ENCODE results near the gene MXD4. TPM values are rescaled to one million over a fixed set of nuclear protein-coding genes. Genes with fewer than 3 reads are reported as not detected.
A peak's percentile ranks its signal among the peaks of the same experiment; 100 is the strongest.

MXD4 gene
- total RNA-seq, 1 experiment from 2014 or later: 22.3 TPM

DNA sequence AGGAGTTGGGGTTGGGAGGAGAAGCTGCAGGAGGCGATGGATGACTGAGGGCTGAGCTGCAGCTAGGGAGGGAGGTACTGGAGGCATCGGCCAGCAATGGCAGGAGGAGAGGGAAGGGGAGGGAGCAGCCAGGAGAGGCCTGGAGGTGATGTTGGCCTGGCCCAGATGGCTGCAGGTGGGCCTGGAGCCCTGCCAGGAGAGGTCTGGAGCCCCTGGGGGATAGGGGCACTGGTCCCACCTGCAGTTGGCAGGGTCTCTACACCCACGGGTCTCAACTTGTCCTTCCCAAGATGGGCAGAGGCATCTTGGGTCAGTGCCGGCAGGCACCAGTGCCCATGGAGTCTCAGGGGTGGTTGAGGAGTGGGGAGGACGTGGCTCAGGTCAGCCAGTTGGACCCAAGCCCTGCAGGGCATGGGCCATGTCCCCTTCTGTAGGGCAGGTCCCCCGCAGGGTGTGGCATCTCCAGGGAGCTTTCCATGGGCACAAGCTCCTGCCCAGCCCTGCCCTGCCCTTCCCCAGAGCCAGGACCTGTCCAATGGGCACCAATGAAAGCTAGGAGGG, 2.7 kb upstream of the MXD4 start:
- Mint-ChIP-seq H3K4me1 (ENCODE audit: low read depth, unreplicated experiment) (no peaks in the 10 kb centered on the region), H3K27ac (ENCODE audit: unreplicated experiment) (no peak overlapping the region), H3K4me3 (ENCODE audit: unreplicated experiment) (no peak overlapping the region), H3K27me3 (ENCODE audit: insufficient read depth, unreplicated experiment) (no peaks in the 10 kb centered on the region), H3K9me3 (ENCODE audit: unreplicated experiment) (no peaks in the 10 kb centered on the region), H3K36me3 (ENCODE audit: insufficient read depth, unreplicated experiment) (no peaks in the 10 kb centered on the region)
- CTCF ChIA-PET: no interaction called here
- intact Hi-C loops (cut with micrococcal nuclease; ENCODE audit: unreplicated experiment): loop anchor here (5.0 kb wide), 1 partner anchor 552 kb away; the partner anchor contains the start of gene SLBP
- POLR2A ChIA-PET: no interaction called here
- BruUV-seq (replicated peaks): no TSS peak
- DNase-seq: no peak
- 0 out of 2 replicates have a peak, but pooled peaks cover 5% of the 10 kb centered on the region for H3K4me1 ChIP-seq
- no peak for TF ChIP-seq CTCF (IDR thresholded peaks at IDR 0.05; ENCODE audit: insufficient read depth in 1 of 2, low read depth in 1 of 2, low read length in 1 of 2, severe bottlenecking in 1 of 2, unreplicated experiment in 1 of 2)
- H3K9me3 ChIP-seq: no peaks in the 10 kb centered on the region
- no peak overlapping the region for H3K4me3 ChIP-seq (ENCODE audit: low read depth, low read length)
- no peaks in the 10 kb centered on the region for H3K36me3 ChIP-seq (ENCODE audit: control insufficient read depth, insufficient read depth, low read length)
- H3K27me3 ChIP-seq (replicated peaks; ENCODE audit: control insufficient read depth, insufficient read depth, low read length): no peaks in the 10 kb centered on the region; the same call in 1 of the 2 replicates

- CTCF ChIA-PET: no interaction called here
- Mint-ChIP-seq H3K27me3 (ENCODE audit: insufficient read depth, unreplicated experiment) (no peaks in the 10 kb centered on the region), H3K27ac (ENCODE audit: unreplicated experiment) (no peak overlapping the region), H3K36me3 (ENCODE audit: insufficient read depth, unreplicated experiment) (no peaks in the 10 kb centered on the region), H3K4me1 (ENCODE audit: low read depth, unreplicated experiment) (no peaks in the 10 kb centered on the region), H3K9me3 (ENCODE audit: unreplicated experiment) (no peaks in the 10 kb centered on the region), H3K4me3 (ENCODE audit: unreplicated experiment) (no peak overlapping the region)
- Histone ChIP-seq H3K27me3 (replicated peaks; ENCODE audit: control insufficient read depth, insufficient read depth, low read length) (no peaks in the 10 kb centered on the region; the same call in 1 of the 2 replicates), H3K9me3 (no peaks in the 10 kb centered on the region), H3K36me3 (ENCODE audit: control insufficient read depth, insufficient read depth, low read length) (no peaks in the 10 kb centered on the region), H3K4me3 (ENCODE audit: low read depth, low read length) (no peak overlapping the region), H3K4me1 (0 out of 2 replicates have a peak, but pooled peaks cover 5% of the 10 kb centered on the region)
- no peak for DNase-seq
- intact Hi-C loops (cut with micrococcal nuclease; ENCODE audit: unreplicated experiment): loop anchor here (2.0 to 5.0 kb wide), 3 partner anchors 21 to 552 kb away; partner anchors contain the start of genes HAUS3, POLN, RNF4 and SLBP
- POLR2A ChIA-PET: no interaction called here
- TF ChIP-seq CTCF (IDR thresholded peaks at IDR 0.05; ENCODE audit: insufficient read depth in 1 of 2, low read depth in 1 of 2, low read length in 1 of 2, severe bottlenecking in 1 of 2, unreplicated experiment in 1 of 2): no peak
- no TSS peak for BruUV-seq (replicated peaks)
These were observed 2.0 kb upstream of the MXD4 start for GRCh38 chr4:2263926-2264321.

- no peak for TF ChIP-seq CTCF (IDR thresholded peaks at IDR 0.05; ENCODE audit: insufficient read depth in 1 of 2, low read depth in 1 of 2, low read length in 1 of 2, severe bottlenecking in 1 of 2, unreplicated experiment in 1 of 2)
- no peaks in the 10 kb centered on the region for H3K36me3 ChIP-seq (ENCODE audit: control insufficient read depth, insufficient read depth, low read length)
- intact Hi-C loops (cut with micrococcal nuclease; ENCODE audit: unreplicated experiment): loop anchor here (1.0 to 5.0 kb wide), 4 partner anchors 20 to 551 kb away; partner anchors contain the start of genes CFAP99, HAUS3, POLN and RNF4
- H3K9me3 ChIP-seq: no peaks in the 10 kb centered on the region
- H3K4me3 Mint-ChIP-seq (ENCODE audit: unreplicated experiment): peak overlapping the region; percentile 72
- ChIA-PET CTCF (interaction anchor here (0.7 to 1.5 kb wide), 2 partner anchors 200 to 249 kb away, joined by 3 to 5 read pairs; no protein-coding TSS in a partner anchor), POLR2A (interaction anchor here (0.6 kb wide), 1 partner anchor 15 kb away, joined by 9 read pairs; no protein-coding TSS in a partner anchor)
- H3K4me3 ChIP-seq (ENCODE audit: low read depth, low read length): peak overlapping the region; percentile 63
- DNase-seq: no peak
- no peaks in the 10 kb centered on the region for H3K27me3 ChIP-seq (replicated peaks; ENCODE audit: control insufficient read depth, insufficient read depth, low read length)
- H3K4me1 Mint-ChIP-seq (ENCODE audit: low read depth, unreplicated experiment): no peaks in the 10 kb centered on the region
- H3K27me3 Mint-ChIP-seq (ENCODE audit: insufficient read depth, unreplicated experiment): no peaks in the 10 kb centered on the region
- no peaks in the 10 kb centered on the region for H3K36me3 Mint-ChIP-seq (ENCODE audit: insufficient read depth, unreplicated experiment)
- no peaks in the 10 kb centered on the region for H3K9me3 Mint-ChIP-seq (ENCODE audit: unreplicated experiment)
- 0 out of 2 replicates have a peak, but pooled peaks cover 5% of the 10 kb centered on the region for H3K4me1 ChIP-seq
- BruUV-seq (replicated peaks): no TSS peak
- H3K27ac Mint-ChIP-seq (ENCODE audit: unreplicated experiment): no peak overlapping the region
These were observed 988 bp upstream of the MXD4 start for GRCh38 chr4:2262944-2263250.

All from Caco-2 (cell line).